GM19193 (cell line): Measurements from ENCODE around the gene SLC9A7.

Source experiments
- POLR2A ChIP-seq: IDR thresholded peaks from 4 replicates; pipeline ENCODE4 v1.6.1; 2011; ENCODE audit not compliant: insufficient read depth, insufficient read length; ENCODE audit errors: extremely low read depth

SLC9A7 gene

GRCh38 chrX:46687619-46688018 lies 71.3 kb downstream of the SLC9A7 start:
- TF ChIP-seq POLR2A, result no peak

DNA sequence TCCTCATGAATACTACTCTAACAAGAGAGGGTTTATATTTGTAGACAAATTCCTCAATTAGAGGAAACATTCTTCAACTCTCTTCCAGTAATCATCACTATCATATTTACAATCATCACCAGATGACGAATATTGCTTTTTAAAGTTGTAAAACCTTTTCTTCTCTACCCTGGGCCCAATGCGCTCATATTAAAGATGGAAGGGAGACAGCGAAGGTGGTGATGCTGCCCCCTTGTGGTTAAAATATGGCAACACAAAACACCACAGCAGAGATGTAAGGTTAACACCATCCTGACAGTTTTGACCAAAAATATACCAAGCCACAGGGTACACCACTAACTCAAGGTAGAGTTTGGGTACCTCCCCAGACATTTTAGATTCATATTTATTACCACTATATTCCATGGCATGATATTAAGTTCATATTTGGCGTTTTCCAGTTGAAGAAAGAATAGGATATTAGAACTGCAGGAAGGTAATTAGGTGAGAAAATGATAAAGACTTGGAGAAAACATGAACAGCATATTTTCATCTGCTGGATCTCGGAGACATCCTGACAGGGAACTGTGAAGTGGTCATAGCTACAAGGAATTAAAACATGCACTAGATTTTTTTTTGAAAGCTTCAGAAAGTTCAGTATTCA lies 72.8 kb downstream of the SLC9A7 start:
- no peak for TF ChIP-seq POLR2A

GRCh38 chrX:46683048-46683447 lies 75.9 kb downstream of the SLC9A7 start:
- no peak for TF ChIP-seq POLR2A

DNA sequence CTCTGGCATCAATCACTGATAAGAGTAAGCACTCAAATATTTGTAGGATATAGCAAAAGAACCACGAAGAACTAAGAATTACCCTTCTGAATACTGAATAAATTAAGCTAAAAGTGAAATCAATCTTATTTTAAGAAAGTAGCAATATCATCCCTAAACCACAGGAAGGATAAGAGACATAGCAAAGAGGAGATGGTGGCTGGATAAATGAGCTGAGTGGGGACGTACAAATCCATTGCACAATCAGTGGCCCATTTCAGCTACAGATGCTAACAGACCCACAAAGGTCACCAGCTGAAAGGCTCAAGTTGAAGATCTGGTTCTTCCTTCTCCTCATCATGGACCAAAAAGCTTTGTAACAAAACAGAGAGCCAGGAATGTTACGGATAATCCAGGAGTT lies 77.1 kb downstream of the SLC9A7 start:
- no peak for TF ChIP-seq POLR2A

DNA sequence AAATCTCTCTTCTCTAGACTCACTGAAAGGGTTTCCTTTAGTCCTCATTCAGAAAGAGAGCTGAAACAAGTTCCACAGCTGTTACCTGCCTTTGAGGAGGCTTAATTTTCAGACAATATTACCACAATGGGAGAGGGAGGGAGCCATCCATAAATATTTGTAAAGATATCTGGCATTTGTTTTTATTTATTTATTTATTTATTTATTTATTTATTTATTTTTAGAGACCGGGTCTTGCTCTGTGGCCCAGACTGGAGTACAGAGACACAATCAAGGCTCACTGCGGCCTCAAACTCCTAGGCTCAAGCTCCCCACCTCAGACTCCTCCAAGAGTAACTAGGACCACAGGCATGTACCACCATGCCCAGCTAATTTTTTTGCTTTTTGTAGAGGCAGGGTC lies 80.7 kb downstream of the SLC9A7 start:
- no peak for TF ChIP-seq POLR2A

DNA sequence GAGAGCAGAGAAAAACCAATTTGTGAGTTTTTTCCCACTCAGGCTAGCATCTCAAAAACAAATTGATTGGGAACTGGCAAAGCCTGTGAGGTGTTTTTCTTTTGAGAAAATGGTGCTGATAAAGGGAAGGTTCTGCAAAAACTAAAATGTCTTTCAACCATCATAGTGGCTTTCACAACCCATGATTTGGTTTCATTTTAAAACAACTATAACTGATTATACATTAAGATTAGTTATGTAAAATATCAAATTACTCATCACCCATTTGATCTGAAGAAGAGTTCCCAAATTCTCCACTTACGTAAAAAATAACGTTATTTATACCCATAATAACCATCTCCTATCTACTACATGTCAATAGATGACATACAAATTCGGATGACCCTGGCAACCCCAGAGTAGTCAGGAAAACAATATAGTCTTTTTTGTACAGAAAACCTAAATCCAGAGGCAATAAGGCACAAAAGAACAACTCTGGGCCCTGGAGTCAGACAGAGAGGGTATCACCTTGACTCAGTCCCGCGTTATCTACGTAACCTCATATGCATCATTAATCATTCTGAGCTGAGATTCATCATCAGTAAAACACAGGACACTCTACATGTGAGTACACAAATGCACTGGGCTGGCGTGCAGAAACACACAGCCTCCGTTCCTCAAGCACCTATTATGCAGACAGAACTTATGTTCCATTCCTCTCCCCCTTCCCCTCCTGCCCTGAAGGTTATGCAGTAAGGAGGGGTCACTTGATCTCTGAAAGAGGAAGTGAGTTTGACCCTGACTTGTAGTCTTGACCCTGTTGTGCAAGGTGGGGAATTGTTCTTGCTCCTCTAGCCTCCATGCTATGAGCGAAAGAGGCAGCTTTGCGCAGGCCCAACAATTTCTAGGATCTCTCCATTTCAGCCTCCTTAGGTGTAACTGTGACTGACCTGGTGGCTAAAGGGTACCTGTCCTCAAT lies 82.2 kb downstream of the SLC9A7 start:
- no peak for TF ChIP-seq POLR2A

GRCh38 chrX:46673620-46674359 lies 85.1 kb downstream of the SLC9A7 start:
- TF ChIP-seq POLR2A, result no peak

DNA sequence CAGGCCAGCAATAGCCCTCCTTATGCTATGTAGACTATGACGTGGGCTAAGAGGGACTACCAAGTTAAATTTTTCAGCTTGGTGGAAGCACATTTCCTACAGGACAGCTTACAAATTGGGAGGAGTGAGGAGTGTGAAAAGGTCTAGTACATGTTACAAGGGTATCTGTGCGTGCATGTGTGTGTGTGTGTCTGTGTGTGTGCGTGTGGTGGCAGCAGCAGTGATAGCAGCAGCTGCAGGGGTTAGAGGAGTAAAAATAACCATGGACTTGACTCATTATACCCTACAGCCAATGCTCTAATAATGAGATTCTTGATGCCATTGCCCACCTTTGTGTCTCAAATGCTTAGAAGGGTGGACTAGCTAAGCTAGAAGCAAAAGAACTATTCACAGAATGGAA lies 88.6 kb downstream of the SLC9A7 start:
- no peak for TF ChIP-seq POLR2A

DNA sequence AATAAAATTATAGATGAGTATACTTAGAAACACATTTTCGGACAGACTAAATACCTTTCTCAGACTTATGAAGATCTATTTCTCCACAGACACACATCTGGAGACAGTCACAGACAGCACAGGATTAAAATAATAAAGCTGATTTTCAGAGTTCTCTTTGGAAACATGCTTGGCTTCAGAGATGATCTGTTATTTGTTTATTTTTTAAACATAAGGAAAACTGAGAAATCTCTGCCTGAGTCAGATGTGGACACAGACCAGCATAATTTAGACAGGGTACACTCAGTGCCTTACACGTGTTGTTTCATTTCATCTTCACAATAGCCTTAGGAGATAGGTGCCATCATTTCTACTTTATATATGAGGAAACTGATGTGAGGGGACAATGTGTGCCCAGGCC lies 92.1 kb downstream of the SLC9A7 start:
- no peak for TF ChIP-seq POLR2A

GRCh38 chrX:46665232-46666152 lies 93.4 kb downstream of the SLC9A7 start:
- TF ChIP-seq POLR2A, result no peak

DNA sequence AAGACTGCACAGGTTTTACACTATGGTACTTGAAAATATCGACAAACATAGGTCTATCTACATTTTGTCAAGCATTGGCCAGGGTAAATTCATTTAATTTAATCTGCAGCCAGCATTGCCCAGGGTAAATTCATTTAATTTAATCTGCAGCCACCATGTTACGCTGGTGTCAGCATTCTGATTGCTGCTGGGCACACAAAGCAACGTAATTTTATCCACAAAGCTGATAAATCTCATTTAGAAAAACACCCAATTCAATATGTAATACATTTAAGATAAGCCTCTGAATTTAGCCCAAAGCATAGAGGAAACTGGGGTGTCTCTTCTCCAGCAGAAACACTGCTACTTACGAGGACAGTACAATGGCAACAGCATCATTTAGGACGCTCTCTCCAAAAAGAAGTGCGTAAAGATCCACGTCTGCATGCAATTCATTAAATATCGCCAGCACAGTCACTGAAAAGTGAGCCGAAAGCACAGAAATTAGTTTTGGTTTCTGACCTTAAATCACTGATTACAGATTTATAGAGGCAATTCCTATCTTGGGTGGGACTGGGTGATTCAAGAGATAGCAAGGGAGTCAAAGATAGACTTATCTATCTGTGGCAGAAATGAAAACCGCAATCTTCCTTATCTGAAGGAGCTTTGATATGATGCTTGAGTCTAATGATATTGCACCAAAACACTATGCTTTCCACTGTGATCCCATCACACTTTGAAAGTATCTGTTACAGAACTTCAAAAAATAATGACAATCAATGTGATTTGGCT lies 96.5 kb downstream of the SLC9A7 start:
- no peak for TF ChIP-seq POLR2A

- TF ChIP-seq POLR2A, result no peak
Measured at GRCh38 chrX:46653482-46653881, 105.4 kb downstream of the SLC9A7 start.

DNA sequence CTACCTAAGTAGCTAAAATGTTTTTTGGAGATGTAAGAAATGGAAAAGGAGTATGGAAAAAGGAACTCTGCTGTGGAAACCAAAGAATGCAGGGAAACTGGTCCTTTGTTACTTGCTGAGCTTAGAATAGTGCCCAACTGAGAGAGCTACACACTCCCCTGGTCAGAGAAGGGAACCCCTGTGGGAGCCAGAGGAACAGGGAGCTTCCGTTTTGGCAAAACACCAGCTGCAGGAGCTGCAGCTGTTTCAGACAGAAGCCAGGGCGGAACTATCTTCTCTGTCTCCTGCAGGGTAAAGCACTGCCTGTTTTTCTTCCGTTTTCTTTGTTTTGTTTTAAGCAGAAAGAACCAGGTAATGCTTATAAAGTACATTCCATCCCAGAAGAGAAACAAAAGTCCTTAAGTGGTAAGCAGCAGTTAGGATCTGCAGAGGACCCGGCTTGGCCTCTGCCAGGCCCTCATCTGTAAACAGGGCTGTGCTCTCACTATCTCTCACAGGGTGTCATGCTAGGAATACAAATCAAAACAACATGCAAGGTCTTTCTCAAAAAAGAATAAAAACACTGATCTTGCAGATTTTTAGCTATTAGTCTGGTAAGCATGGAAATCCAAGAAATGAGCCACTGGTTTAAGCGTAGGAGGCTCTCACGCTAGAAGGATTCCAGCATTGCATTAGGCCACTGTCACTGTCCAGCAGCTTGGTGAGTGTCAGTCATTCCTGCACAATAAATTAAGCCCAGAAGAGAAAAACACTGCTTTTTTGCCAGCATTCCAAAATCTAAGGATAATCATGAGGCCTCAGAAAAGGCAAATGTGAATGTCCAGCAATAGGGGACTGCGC lies 109.3 kb downstream of the SLC9A7 start:
- no peak for TF ChIP-seq POLR2A
